ENCODE data around the gene PIGU. TPM values are rescaled to one million over a fixed set of nuclear protein-coding genes. Genes with fewer than 3 reads are reported as not detected.

PIGU gene
- total and polyA plus RNA-seq, 2 of the 13 experiments (the other 11 are each of a cell fraction or from before 2014, with no cell fraction given), result 45.5 to 231 TPM

GRCh38 chr20:34705397-34706301 is 28.8 kb upstream of the PIGU start (continued):
- TF ChIP-seq FOXK1 (CRISPR knock-in tag; IDR thresholded peaks at IDR 0.05; ENCODE audit: borderline replicate concordance, low read depth) (peak; percentile 4; the same call in 1 of the 2 replicates), ARNT2 (CRISPR knock-in tag; IDR thresholded peaks at IDR 0.05; ENCODE audit: low read depth) (0 out of 2 replicates have a peak, but pooled peaks have one; percentile 34), KDM3A (CRISPR knock-in tag; IDR thresholded peaks at IDR 0.05; ENCODE audit: low read depth) (0 out of 2 replicates have a peak, but pooled peaks have one; percentile 26), ZNF768 (CRISPR knock-in tag; IDR thresholded peaks at IDR 0.05) (peak; percentile 98), ZFY (CRISPR knock-in tag; IDR thresholded peaks at IDR 0.05) (peak; percentile 55), ZNF367 (CRISPR knock-in tag; IDR thresholded peaks at IDR 0.05; ENCODE audit: borderline replicate concordance) (no peak), SOX13 (IDR thresholded peaks at IDR 0.05) (0 out of 2 replicates have a peak, but pooled peaks have one; percentile 31), SOX13 (CRISPR knock-in tag; conservative IDR thresholded peaks at IDR 0.05 in 1 of 2, IDR thresholded peaks at IDR 0.05 in 1 of 2) (peak in 1 of 2 experiments; percentile 76; a peak in 2 of 4 replicates), ATF3 (CRISPR knock-in tag; IDR thresholded peaks at IDR 0.05) (0 out of 2 replicates have a peak, but pooled peaks have one; percentile 28), ZMYM4 (CRISPR knock-in tag; IDR thresholded peaks at IDR 0.05) (0 out of 2 replicates have a peak, but pooled peaks have one; percentile 38), SPEN (CRISPR knock-in tag; IDR thresholded peaks at IDR 0.05; ENCODE audit: low read depth) (peak; percentile 54; the same call in 1 of the 2 replicates), ZNF232 (CRISPR knock-in tag; IDR thresholded peaks at IDR 0.05; ENCODE audit: borderline replicate concordance) (peak; percentile 50), SAP130 (CRISPR knock-in tag; IDR thresholded peaks at IDR 0.05; ENCODE audit: low read depth) (peak; percentile 54), YY1 (IDR thresholded peaks at IDR 0.05; ENCODE audit: insufficient read depth, insufficient replicate concordance, low read depth, low read length) (no peak), KMT2A (CRISPR knock-in tag; IDR thresholded peaks at IDR 0.05) (0 out of 2 replicates have a peak, but pooled peaks have one; percentile 26), TFDP1 (CRISPR knock-in tag; IDR thresholded peaks at IDR 0.05; ENCODE audit: borderline replicate concordance) (no peak), SMC3 (IDR thresholded peaks at IDR 0.05; ENCODE audit: low read length) (no peak), ZNF704 (CRISPR knock-in tag; IDR thresholded peaks at IDR 0.05; ENCODE audit: borderline replicate concordance) (0 out of 2 replicates have a peak, but pooled peaks have one; percentile 37), TBP (CRISPR knock-in tag; IDR thresholded peaks at IDR 0.05) (no peak), RNF2 (conservative IDR thresholded peaks at IDR 0.05; ENCODE audit: low read depth) (no peak), FOXA3 (CRISPR knock-in tag; IDR thresholded peaks at IDR 0.05) (peak; percentile 39; the same call in 1 of the 2 replicates), ZNF224 (CRISPR knock-in tag; IDR thresholded peaks at IDR 0.05) (no peak), TBX2 (CRISPR knock-in tag; IDR thresholded peaks at IDR 0.05; ENCODE audit: borderline replicate concordance) (peak; percentile 51; the same call in 1 of the 2 replicates), TRIM24 (CRISPR knock-in tag; IDR thresholded peaks at IDR 0.05) (no peak), ZNF558 (CRISPR knock-in tag; IDR thresholded peaks at IDR 0.05; ENCODE audit: borderline replicate concordance) (no peak)
- TF ChIP-seq, protein P1, sequence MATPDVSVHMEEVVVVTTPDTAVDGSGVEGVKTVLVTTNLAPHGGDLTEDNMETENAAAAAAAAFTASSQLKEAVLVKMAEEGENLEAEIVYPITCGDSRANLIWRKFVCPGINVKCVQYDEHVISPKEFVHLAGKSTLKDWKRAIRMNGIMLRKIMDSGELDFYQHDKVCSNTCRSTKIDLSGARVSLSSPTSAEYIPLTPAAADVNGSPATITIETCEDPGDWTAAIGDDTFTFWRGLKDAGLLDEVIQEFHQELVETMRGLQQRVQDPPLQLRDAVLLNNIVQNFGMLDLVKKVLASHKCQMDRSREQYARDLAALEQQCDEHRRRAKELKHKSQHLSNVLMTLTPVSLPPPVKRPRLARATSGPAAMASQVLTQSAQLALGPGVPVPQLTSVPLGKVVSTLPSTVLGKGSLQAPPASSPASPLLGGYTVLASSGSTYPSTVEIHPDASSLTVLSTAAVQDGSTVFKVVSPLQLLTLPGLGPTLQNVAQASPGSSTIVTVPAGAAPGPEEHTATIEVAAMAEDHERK (CRISPR knock-in tag; IDR thresholded peaks at IDR 0.05; ENCODE audit: low read depth), result no peak
